HCEC 1CT (cell line): ENCODE results near the gene DHX36.

Source experiments
- DNase-seq: peaks from one replicate; pipeline ENCODE4 v3.0.0-alpha.2; 2017

The DHX36 gene

GRCh38 chr3:154323891-154324738 lies at the start of gene DHX36:
Gene DHX36, minus strand, starts transcription at chr3:154324487. Its CDS starts 71 bp downstream, at chr3:154324416.
- DNase-seq, result peak; percentile 89

GRCh38 chr3:154367221-154367620 lies 42.9 kb upstream of the DHX36 start:
- no peak for DNase-seq

- DNase-seq, result no peak
Observed at GRCh38 chr3:154364849-154365248, 40.6 kb upstream of the DHX36 start.

- no peak for DNase-seq
Observed at GRCh38 chr3:154361099-154361498, 36.8 kb upstream of the DHX36 start.

GRCh38 chr3:154356009-154356408 lies 31.7 kb upstream of the DHX36 start:
- no peak for DNase-seq

- DNase-seq, result no peak
Observed at GRCh38 chr3:154349223-154349622, 24.9 kb upstream of the DHX36 start.

- no peak for DNase-seq
Observed at GRCh38 chr3:154345422-154346122, 21.3 kb upstream of the DHX36 start.

GRCh38 chr3:154338570-154338969 lies 14.3 kb upstream of the DHX36 start:
- DNase-seq, result no peak

GRCh38 chr3:154338008-154338407 lies 13.7 kb upstream of the DHX36 start:
- DNase-seq, result no peak

GRCh38 chr3:154334973-154335420 lies 10.7 kb upstream of the DHX36 start:
- peak; percentile 58 for DNase-seq

- no peak for DNase-seq
Observed at GRCh38 chr3:154327871-154328270, 3.6 kb upstream of the DHX36 start.

- no peak for DNase-seq
Observed at GRCh38 chr3:154324919-154325318, 632 bp upstream of the DHX36 start.

GRCh38 chr3:154316974-154317767 lies 7.1 kb downstream of the DHX36 start:
- DNase-seq, result peak; percentile 52

GRCh38 chr3:154314152-154314551 lies 10.1 kb downstream of the DHX36 start:
- no peak for DNase-seq

GRCh38 chr3:154310840-154311239 lies 13.4 kb downstream of the DHX36 start:
- peak; percentile 27 for DNase-seq

GRCh38 chr3:154307363-154307762 lies 16.9 kb downstream of the DHX36 start:
- no peak for DNase-seq

GRCh38 chr3:154304936-154305335 lies 19.4 kb downstream of the DHX36 start:
- no peak for DNase-seq

- DNase-seq, result peak; percentile 16
Observed at GRCh38 chr3:154304116-154304786, 20.0 kb downstream of the DHX36 start.

- no peak for DNase-seq
Observed at GRCh38 chr3:154301561-154301960, 22.7 kb downstream of the DHX36 start.

GRCh38 chr3:154294016-154294415 lies 30.3 kb downstream of the DHX36 start:
- no peak for DNase-seq

- DNase-seq, result no peak
Observed at GRCh38 chr3:154290187-154290586, 34.1 kb downstream of the DHX36 start.

GRCh38 chr3:154285221-154285620 lies 39.1 kb downstream of the DHX36 start:
- no peak for DNase-seq

GRCh38 chr3:154280161-154280560 lies 44.1 kb downstream of the DHX36 start:
- DNase-seq, result no peak
